ENCODE results near the gene GNG14. TPM values are rescaled to one million over a fixed set of nuclear protein-coding genes. Genes with fewer than 3 reads are reported as not detected.
A peak's percentile ranks its signal among the peaks of the same experiment; 100 is the strongest.

Gene GNG14
- total RNA-seq, 1 experiment from 2014 or later = not detected

GRCh38 chr19:12726988-12727316 lies 39.2 kb downstream of the GNG14 start:
- Histone ChIP-seq H2AK5ac (ENCODE audit: insufficient read length, low read length) (no peak overlapping the region), H2BK12ac (ENCODE audit: insufficient read length, low read depth, low read length) (no peak overlapping the region), H4K20me1 (ENCODE audit: control insufficient read depth, insufficient read depth, insufficient read length) (no peaks in the 10 kb centered on the region), H2AFZ (ENCODE audit: low read length) (no peak overlapping the region), H3K27ac (ENCODE audit: insufficient read length, low read depth, low read length) (no peak overlapping the region), H3K56ac (ENCODE audit: insufficient read length, low read depth, low read length) (no peak overlapping the region), H4K5ac (ENCODE audit: insufficient read length, low read depth, low read length) (no peak overlapping the region), H2BK15ac (ENCODE audit: low read depth, low read length) (no peak overlapping the region), H3K9ac (ENCODE audit: extremely low read depth, insufficient read length, low read length) (no peak overlapping the region), H3K4me2 (ENCODE audit: insufficient read depth, insufficient read length, low read length) (no peak overlapping the region), H2BK120ac (ENCODE audit: low read depth, low read length, poor library complexity, severe bottlenecking) (no peak overlapping the region), H2BK5ac (ENCODE audit: insufficient read length, low read length) (no peak overlapping the region), H2BK20ac (ENCODE audit: low read depth, low read length, poor library complexity, severe bottlenecking) (no peak overlapping the region), H3K4ac (ENCODE audit: low read depth, low read length) (no peak overlapping the region), H3T11ph (ENCODE audit: low read length) (no peak overlapping the region), H4K91ac (ENCODE audit: insufficient read length, low read depth, low read length) (no peak overlapping the region), H3K79me1 (ENCODE audit: insufficient read depth, low read depth, low read length, poor library complexity, severe bottlenecking) (no peaks in the 10 kb centered on the region), H3K27me3 (ENCODE audit: insufficient read depth, low read length) (no peaks in the 10 kb centered on the region), H3K23me2 (ENCODE audit: insufficient read length, low read depth, low read length, poor library complexity, severe bottlenecking) (peaks cover 15% of the 10 kb centered on the region), H3K9me3 (ENCODE audit: control insufficient read depth, low read depth, low read length) (no peaks in the 10 kb centered on the region), H4K8ac (replicated peaks; ENCODE audit: insufficient read length, low read depth, low read length) (no peak overlapping the region), H3K23ac (ENCODE audit: insufficient read length, low read depth, low read length) (no peak overlapping the region), H3K14ac (ENCODE audit: insufficient read depth, low read length) (no peak overlapping the region), H3K4me1 (ENCODE audit: insufficient read depth, low read length) (no peaks in the 10 kb centered on the region), H3K18ac (ENCODE audit: insufficient read length, low read depth, low read length) (no peak overlapping the region), H3K79me2 (ENCODE audit: insufficient read depth, low read length) (peaks cover 4% of the 10 kb centered on the region; the same call in 1 of the 2 replicates)
- TF ChIP-seq CTCF (conservative IDR thresholded peaks at IDR 0.05) = no peak
- H3K4me1 Mint-ChIP-seq = peaks cover 4 to 14% of the 10 kb centered on the region in 2 experiments
- WGBS (ENCODE audit: extremely low coverage, insufficient read length, low lambda C conversion rate) = no CpG with 5 or more reads among the region's 2 CpGs
- no peaks in the 10 kb centered on the region for H3K9me3 Mint-ChIP-seq
- H3K36me3 Mint-ChIP-seq (ENCODE audit: insufficient read depth in 1 of 3, low read depth in 3 of 3) = peaks cover 17 to 35% (median 19%) of the 10 kb centered on the region in 3 experiments
- peak overlapping the region in 1 of 3 experiments; percentile 71; a peak in 2 of 7 replicates for H3K27ac Mint-ChIP-seq
- no peak for DNase-seq
- peaks cover 2% of the 10 kb centered on the region; the same call in 1 of the 2 replicates for H3K27me3 Mint-ChIP-seq (ENCODE audit: low read depth)
- H3K4me3 Mint-ChIP-seq = no peak overlapping the region; a peak in 1 of 5 replicates
